ENCODE data around the gene ZNF501.

The ZNF501 gene

DNA sequence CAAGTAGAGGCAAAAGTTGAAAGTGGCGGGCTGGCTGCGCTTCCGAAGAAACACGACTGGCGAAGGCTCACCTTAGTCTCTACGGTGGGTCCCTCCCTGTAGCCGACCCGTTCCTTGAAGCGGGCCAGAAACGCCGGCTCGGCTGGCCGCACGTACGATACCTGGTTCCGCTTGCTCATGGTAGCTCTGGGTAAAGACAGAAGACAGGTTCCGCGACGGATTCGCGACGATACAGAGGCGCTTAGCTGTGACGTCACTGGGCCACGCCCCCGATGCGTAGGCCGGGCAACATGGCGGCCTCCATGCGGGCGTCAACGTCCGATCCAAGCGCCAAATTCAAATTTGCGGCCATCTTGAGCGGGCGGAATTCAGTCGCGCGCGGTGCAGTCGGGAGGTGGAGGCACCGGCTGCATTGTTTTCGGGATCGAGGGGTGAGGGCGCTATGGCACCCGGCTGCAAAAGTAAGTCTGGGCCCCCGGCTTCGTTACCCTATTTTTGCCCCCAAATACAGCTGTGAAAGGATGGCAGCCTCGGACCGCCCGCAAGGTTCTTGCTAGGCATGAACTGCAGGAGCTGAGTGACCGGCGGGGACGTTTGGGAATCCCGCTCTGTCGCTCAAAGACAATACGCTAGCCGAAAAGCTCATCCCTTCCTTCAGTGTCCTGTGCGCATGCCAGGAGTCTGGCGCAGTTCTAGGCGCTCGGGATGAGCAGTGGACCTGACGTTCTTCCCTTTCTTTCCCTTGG lies 32.2 kb downstream of the ZNF501 start, which contains the start of the genes KIAA1143 and KIF15:
Gene KIAA1143 (minus strand): TSS at position 196 of the 746 bp plus-strand sequence. CDS start 17 bp downstream, at position 179.
Gene KIF15 (plus strand): TSS at position 371 of the 746 bp plus-strand sequence. CDS start 72 bp downstream, at position 443.
- Histone ChIP-seq H3K4me1 (ENCODE audit: control insufficient read depth, insufficient read depth, low read length) (no peaks in the 10 kb centered on the region), H3K36me3 (ENCODE audit: control insufficient read depth, insufficient read depth, low read length) (peaks cover 6% of the 10 kb centered on the region), H3K9me3 (ENCODE audit: control insufficient read depth, insufficient read depth, low read length) (no peaks in the 10 kb centered on the region), H3K4me3 (ENCODE audit: low read depth, low read length) (peak within 1 kb of the TSS; percentile 98), H3K9ac (ENCODE audit: low read depth, low read length) (peak within 1 kb of the TSS; percentile 93), H3K27me3 (ENCODE audit: control insufficient read depth, insufficient read depth, low read length) (no peaks in the 10 kb centered on the region)

DNA sequence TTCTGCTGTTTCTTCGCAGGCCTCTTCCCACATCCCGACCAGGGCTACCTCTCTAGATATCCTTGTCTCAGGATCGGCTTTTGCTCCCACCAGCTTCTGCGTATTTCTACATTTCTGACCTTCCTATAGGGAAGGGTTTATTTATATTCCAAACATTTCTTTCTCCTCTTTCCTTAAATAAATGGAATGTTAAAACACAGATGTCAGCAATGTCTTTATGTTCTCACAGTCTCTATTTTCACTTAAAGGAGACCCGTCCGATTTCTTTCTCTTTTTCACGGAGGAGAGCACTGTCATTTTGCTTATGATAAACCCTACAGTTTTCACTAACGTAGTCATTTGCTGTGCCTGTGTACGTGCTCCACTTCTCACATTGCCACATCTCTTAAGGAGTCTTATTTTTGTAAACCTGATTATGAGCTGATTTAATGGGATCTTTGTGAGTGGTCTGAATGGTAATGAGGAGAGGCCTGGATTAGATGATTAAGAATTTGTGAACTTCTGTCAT lies 32.8 kb downstream of the ZNF501 start:
- H3K9me3 ChIP-seq (ENCODE audit: control insufficient read depth, insufficient read depth, low read length): no peaks in the 10 kb centered on the region
- H3K4me3 ChIP-seq (ENCODE audit: low read depth, low read length): peak overlapping the region; percentile 98
- no peaks in the 10 kb centered on the region for H3K4me1 ChIP-seq (ENCODE audit: control insufficient read depth, insufficient read depth, low read length)
- peaks cover 7% of the 10 kb centered on the region for H3K36me3 ChIP-seq (ENCODE audit: control insufficient read depth, insufficient read depth, low read length)
- no peaks in the 10 kb centered on the region for H3K27me3 ChIP-seq (ENCODE audit: control insufficient read depth, insufficient read depth, low read length)
- peak overlapping the region; percentile 84 for H3K9ac ChIP-seq (ENCODE audit: low read depth, low read length)

DNA sequence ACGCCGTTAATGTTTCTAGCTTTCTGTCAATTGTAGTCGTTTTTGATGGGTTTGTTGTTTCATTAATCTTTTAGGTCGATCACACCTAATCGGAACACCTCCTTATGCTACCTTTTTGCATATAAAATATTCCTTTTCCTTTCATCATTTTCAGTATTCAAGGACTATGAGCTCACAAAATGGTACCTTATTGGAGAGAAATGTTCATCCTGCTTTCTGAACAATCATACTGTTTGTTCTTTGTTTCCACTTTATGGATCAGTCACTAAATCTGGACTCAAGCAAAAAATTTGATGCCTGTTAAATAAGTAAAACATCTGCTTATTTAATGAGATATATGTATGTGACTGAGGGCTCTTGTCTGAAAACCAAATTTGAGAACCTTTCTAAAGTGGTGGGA lies 33.3 kb downstream of the ZNF501 start:
- H3K36me3 ChIP-seq (ENCODE audit: control insufficient read depth, insufficient read depth, low read length): peaks cover 8% of the 10 kb centered on the region
- H3K4me3 ChIP-seq (ENCODE audit: low read depth, low read length): peak overlapping the region; percentile 98
- H3K9me3 ChIP-seq (ENCODE audit: control insufficient read depth, insufficient read depth, low read length): no peaks in the 10 kb centered on the region
- no peaks in the 10 kb centered on the region for H3K27me3 ChIP-seq (ENCODE audit: control insufficient read depth, insufficient read depth, low read length)
- H3K9ac ChIP-seq (ENCODE audit: low read depth, low read length): no peak overlapping the region
- H3K4me1 ChIP-seq (ENCODE audit: control insufficient read depth, insufficient read depth, low read length): no peaks in the 10 kb centered on the region

DNA sequence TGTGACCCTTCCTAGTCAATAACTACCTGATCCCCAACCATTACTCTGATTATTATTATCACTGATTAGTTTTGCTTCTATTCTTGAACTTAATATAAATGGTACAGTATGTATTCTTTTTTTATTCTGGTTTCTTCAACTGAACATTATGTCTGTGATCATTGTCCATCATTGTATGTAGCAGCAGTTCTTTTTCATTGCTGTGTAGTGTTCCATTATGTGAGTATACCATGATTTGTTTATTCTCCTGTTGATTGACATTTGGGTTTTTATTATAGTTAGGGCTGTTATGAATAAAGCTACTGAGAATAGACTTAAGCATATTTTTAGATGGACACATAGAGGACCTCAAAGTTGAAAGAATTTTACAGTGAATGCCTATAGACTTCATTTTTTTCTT lies 34.8 kb downstream of the ZNF501 start:
- Histone ChIP-seq H3K4me3 (ENCODE audit: low read depth, low read length) (no peak overlapping the region), H3K36me3 (ENCODE audit: control insufficient read depth, insufficient read depth, low read length) (peaks cover 9% of the 10 kb centered on the region), H3K4me1 (ENCODE audit: control insufficient read depth, insufficient read depth, low read length) (no peaks in the 10 kb centered on the region), H3K9me3 (ENCODE audit: control insufficient read depth, insufficient read depth, low read length) (no peaks in the 10 kb centered on the region), H3K9ac (ENCODE audit: low read depth, low read length) (no peak overlapping the region), H3K27me3 (ENCODE audit: control insufficient read depth, insufficient read depth, low read length) (no peaks in the 10 kb centered on the region)

DNA sequence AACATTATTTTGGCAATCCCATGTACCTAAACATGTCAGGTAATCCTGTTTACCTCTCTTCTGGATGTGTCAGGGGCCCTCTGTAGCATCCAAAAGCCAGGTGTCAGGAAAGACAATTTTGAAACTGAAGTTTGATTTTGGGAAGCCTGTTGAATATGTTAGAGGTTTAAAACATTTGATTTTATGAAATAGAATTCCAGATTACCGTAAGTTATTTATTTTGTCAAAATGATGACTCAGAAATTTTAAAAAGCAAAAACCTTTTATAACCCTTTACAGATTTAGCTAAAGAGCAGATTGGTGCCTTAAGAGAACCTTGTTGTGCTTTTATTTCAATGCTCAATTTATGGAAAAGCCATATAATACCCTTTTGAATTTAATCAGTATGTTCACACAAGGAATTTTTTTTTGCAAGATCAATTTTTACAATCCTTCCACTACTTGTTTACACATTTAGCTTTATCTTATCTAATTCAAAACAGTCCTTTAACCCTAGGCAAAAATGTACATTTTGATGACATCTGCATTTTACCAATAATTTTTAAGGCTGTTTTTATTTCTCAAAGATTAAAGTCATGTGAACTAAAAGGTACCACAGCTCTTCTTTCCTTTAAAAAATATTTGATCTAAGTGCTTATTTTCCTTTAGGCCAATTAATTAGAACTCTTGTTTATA lies 42.1 kb downstream of the ZNF501 start:
- Histone ChIP-seq H3K9me3 (ENCODE audit: control insufficient read depth, insufficient read depth, low read length) (peaks cover 18% of the 10 kb centered on the region), H3K4me1 (ENCODE audit: control insufficient read depth, insufficient read depth, low read length) (no peaks in the 10 kb centered on the region), H3K9ac (ENCODE audit: low read depth, low read length) (no peak overlapping the region), H3K4me3 (ENCODE audit: low read depth, low read length) (no peak overlapping the region), H3K36me3 (ENCODE audit: control insufficient read depth, insufficient read depth, low read length) (peaks cover 6% of the 10 kb centered on the region), H3K27me3 (ENCODE audit: control insufficient read depth, insufficient read depth, low read length) (no peaks in the 10 kb centered on the region)

DNA sequence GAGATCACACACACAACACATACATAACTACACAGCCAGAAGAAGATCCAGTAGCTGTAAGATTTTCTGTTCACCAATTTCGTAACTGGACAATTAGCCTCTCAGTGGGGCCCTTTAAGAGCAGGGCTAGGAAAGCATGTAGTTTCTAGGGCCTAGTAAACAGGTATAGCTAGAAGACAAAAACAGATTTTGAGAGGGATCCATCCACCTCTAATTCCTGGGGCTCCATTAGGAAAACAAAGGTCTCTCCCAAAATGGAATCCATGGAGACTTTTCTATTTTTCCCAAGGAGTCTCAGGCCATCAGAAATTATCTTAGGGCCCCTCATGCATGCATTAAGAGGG lies 42.6 kb downstream of the ZNF501 start:
- Histone ChIP-seq H3K4me3 (ENCODE audit: low read depth, low read length) (no peak overlapping the region), H3K4me1 (ENCODE audit: control insufficient read depth, insufficient read depth, low read length) (no peaks in the 10 kb centered on the region), H3K9me3 (ENCODE audit: control insufficient read depth, insufficient read depth, low read length) (peaks cover 18% of the 10 kb centered on the region), H3K36me3 (ENCODE audit: control insufficient read depth, insufficient read depth, low read length) (peaks cover 6% of the 10 kb centered on the region), H3K27me3 (ENCODE audit: control insufficient read depth, insufficient read depth, low read length) (no peaks in the 10 kb centered on the region), H3K9ac (ENCODE audit: low read depth, low read length) (no peak overlapping the region)

DNA sequence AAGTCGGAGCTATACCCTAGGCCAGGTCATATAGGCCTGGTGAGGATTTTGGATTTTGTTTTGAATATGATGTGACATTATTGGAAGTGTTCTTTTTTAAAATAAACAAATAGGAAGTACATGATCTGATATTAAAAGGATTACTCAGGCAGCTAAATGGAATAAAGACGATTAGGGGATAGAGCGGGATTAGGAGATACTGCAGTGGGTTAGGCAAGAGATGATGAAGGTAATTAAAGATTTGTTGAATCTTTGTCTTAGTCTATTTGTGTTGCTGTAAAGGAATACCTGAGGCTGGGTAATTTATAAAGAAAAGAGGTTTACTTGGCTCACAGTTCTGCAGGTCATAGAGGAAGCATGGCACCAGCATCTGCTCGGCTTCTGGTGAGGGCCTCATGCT lies 53.5 kb downstream of the ZNF501 start:
- no peaks in the 10 kb centered on the region for H3K9me3 ChIP-seq (ENCODE audit: control insufficient read depth, insufficient read depth, low read length)
- peaks cover 14% of the 10 kb centered on the region for H3K36me3 ChIP-seq (ENCODE audit: control insufficient read depth, insufficient read depth, low read length)
- no peak overlapping the region for H3K9ac ChIP-seq (ENCODE audit: low read depth, low read length)
- H3K4me3 ChIP-seq (ENCODE audit: low read depth, low read length): no peak overlapping the region
- H3K27me3 ChIP-seq (ENCODE audit: control insufficient read depth, insufficient read depth, low read length): no peaks in the 10 kb centered on the region
- no peaks in the 10 kb centered on the region for H3K4me1 ChIP-seq (ENCODE audit: control insufficient read depth, insufficient read depth, low read length)
